ENCODE results near the gene NCK1. TPM values are rescaled to one million over a fixed set of nuclear protein-coding genes. Genes with fewer than 3 reads are reported as not detected.

NCK1 gene
- total and polyA plus RNA-seq, 9 of the 15 experiments (the other 6 are each of a cell fraction or from before 2014, with no cell fraction given), result 17.3 to 30.5 (median 25.0) TPM

- no peak for ATAC-seq
- no peak for FAIRE-seq
- Histone ChIP-seq H2AFZ (ENCODE audit: low read depth, low read length) (no peak overlapping the region), H3K79me2 (ENCODE audit: control insufficient read depth, insufficient read depth, low read length) (no peaks in the 10 kb centered on the region), H4K20me1 (replicated peaks; ENCODE audit: control insufficient read depth, insufficient read depth, low read length) (no peaks in the 10 kb centered on the region), H3K9ac (ENCODE audit: insufficient read depth in 1 of 2, low read depth in 2 of 2, low read length in 2 of 2) (no peak overlapping the region), H3K27me3 (ENCODE audit: control insufficient read depth in 2 of 2, insufficient read depth in 2 of 2, low read length in 2 of 2) (no peaks in the 10 kb centered on the region), H3K27ac (ENCODE audit: extremely low read depth, low read depth, low read length) (no peak overlapping the region), H3K9me1 (ENCODE audit: control insufficient read depth, insufficient read depth, low read length) (no peaks in the 10 kb centered on the region), H3K4me3 (no peak overlapping the region), H3K4me1 (replicated peaks in 1 of 2; ENCODE audit: control insufficient read depth in 2 of 2, insufficient read depth in 2 of 2, low read length in 2 of 2) (no peaks in the 10 kb centered on the region), H3K36me3 (ENCODE audit: control insufficient read depth, insufficient read depth, low read length) (no peaks in the 10 kb centered on the region), H3K9me3 (replicated peaks; ENCODE audit: control insufficient read depth, insufficient read depth, low read depth, low read length) (no peaks in the 10 kb centered on the region), H3K4me2 (ENCODE audit: insufficient read depth, low read length) (no peak overlapping the region)
- ChIA-PET CTCF (ENCODE audit: low intra/inter-chr PET ratio) (no interaction called here), POLR2A (interaction anchor here (0.7 kb wide), 1 partner anchor 11 kb away, joined by 3 read pairs; no protein-coding TSS in a partner anchor)
- in situ Hi-C loops (cut with MboI), result no loop called here
- TF ChIP-seq ZNF224 (CRISPR knock-in tag; IDR thresholded peaks at IDR 0.05) (no peak), CBFA2T3 (IDR thresholded peaks at IDR 0.05) (0 out of 2 replicates have a peak, but pooled peaks have one; percentile 17), SMAD2 (IDR thresholded peaks at IDR 0.05; ENCODE audit: low read depth, low read length) (no peak), RCOR1 (IDR thresholded peaks at IDR 0.05; ENCODE audit: borderline replicate concordance in 1 of 2, low read depth in 2 of 2, low read length in 2 of 2) (peak in 1 of 2 experiments; percentile 39; a peak in 1 of 4 replicates)
- no peak for DNase-seq (ENCODE audit: extremely low read depth in 1 of 4, low spot score in 3 of 4)
- no TSS peak for BruUV-seq (replicated peaks)
- intact Hi-C loops (cut with micrococcal nuclease), result no loop called here
- 35% methylated on average over 6 of the region's 8 CpGs for WGBS (ENCODE audit: insufficient coverage, low coverage, missing lambda C conversion rate)
Observed at GRCh38 chr3:136994772-136995516, 132.9 kb downstream of the NCK1 start.

GRCh38 chr3:136995652-136996051, 133.6 kb downstream of the NCK1 start:
- no peak for DNase-seq (ENCODE audit: extremely low read depth in 1 of 4, low spot score in 3 of 4)
- ChIA-PET CTCF (ENCODE audit: low intra/inter-chr PET ratio) (no interaction called here), POLR2A (interaction anchor here (0.7 to 0.9 kb wide), 2 partner anchors 12 to 38 kb away, joined by 3 read pairs; partner anchors contain the start of gene IL20RB)
- Histone ChIP-seq H3K9me1 (ENCODE audit: control insufficient read depth, insufficient read depth, low read length) (no peaks in the 10 kb centered on the region), H3K4me3 (no peak overlapping the region), H4K20me1 (replicated peaks; ENCODE audit: control insufficient read depth, insufficient read depth, low read length) (no peaks in the 10 kb centered on the region), H3K9ac (ENCODE audit: insufficient read depth in 1 of 2, low read depth in 2 of 2, low read length in 2 of 2) (no peak overlapping the region), H3K27me3 (ENCODE audit: control insufficient read depth in 2 of 2, insufficient read depth in 2 of 2, low read length in 2 of 2) (no peaks in the 10 kb centered on the region), H2AFZ (ENCODE audit: low read depth, low read length) (no peak overlapping the region), H3K27ac (ENCODE audit: extremely low read depth, low read depth, low read length) (no peak overlapping the region), H3K79me2 (ENCODE audit: control insufficient read depth, insufficient read depth, low read length) (no peaks in the 10 kb centered on the region), H3K4me1 (replicated peaks in 1 of 2; ENCODE audit: control insufficient read depth in 2 of 2, insufficient read depth in 2 of 2, low read length in 2 of 2) (no peaks in the 10 kb centered on the region), H3K36me3 (ENCODE audit: control insufficient read depth, insufficient read depth, low read length) (no peaks in the 10 kb centered on the region), H3K9me3 (replicated peaks; ENCODE audit: control insufficient read depth, insufficient read depth, low read depth, low read length) (no peaks in the 10 kb centered on the region), H3K4me2 (ENCODE audit: insufficient read depth, low read length) (no peak overlapping the region)
- in situ Hi-C loops (cut with MboI), result no loop called here
- no TSS peak for BruUV-seq (replicated peaks)
- no peak for FAIRE-seq
- WGBS (ENCODE audit: insufficient coverage, low coverage, missing lambda C conversion rate), result 63% methylated on average over 1 of the region's 1 CpG
- intact Hi-C loops (cut with micrococcal nuclease), result no loop called here
- no peak for TF ChIP-seq SRSF3 (IDR thresholded peaks at IDR 0.05; ENCODE audit: insufficient read depth, low read length)
- no peak for TF ChIP-seq RFX1 (IDR thresholded peaks at IDR 0.05)
- no peak for TF ChIP-seq PREB (CRISPR knock-in tag; IDR thresholded peaks at IDR 0.05)
- no peak for TF ChIP-seq CREBBP (IDR thresholded peaks at IDR 0.05; ENCODE audit: low read depth, low read length)
- no peak for TF ChIP-seq CHD2 (IDR thresholded peaks at IDR 0.05; ENCODE audit: low read depth, low read length)
- ATAC-seq, result no peak
